ENCODE data around the gene SPAAR.
"Not testable (repeated sequence)": the region's sequence is repeated elsewhere in the genome, so short reads cannot be mapped to it uniquely, and the experiment has no call there.

The SPAAR gene

GRCh38 chr9:35905051-35905781 is 4.1 kb upstream of the SPAAR start:
- no peak for DNase-seq

- DNase-seq, result no peak
These were observed 3.2 kb upstream of the SPAAR start, which contains the start of gene HRCT1 for GRCh38 chr9:35905912-35906679. TSS of gene HRCT1 (plus strand) at chr9:35906202. CDS start at chr9:35906288, 86 bp downstream.

GRCh38 chr9:35906923-35907699 is 2.2 kb upstream of the SPAAR start:
- DNase-seq, result no peak

- no peak for DNase-seq
These were observed 1.4 kb upstream of the SPAAR start for GRCh38 chr9:35907711-35908503.

- DNase-seq, result no peak
These were observed 675 bp upstream of the SPAAR start for GRCh38 chr9:35908504-35909125.

- DNase-seq, result no peak
These were observed 660 bp downstream of the SPAAR start for GRCh38 chr9:35909687-35910612.

GRCh38 chr9:35910613-35911359 is 1.5 kb downstream of the SPAAR start:
- no peak for DNase-seq

- DNase-seq, result no peak
These were observed 2.4 kb downstream of the SPAAR start for GRCh38 chr9:35911690-35912089.

GRCh38 chr9:35912791-35913400 is 3.6 kb downstream of the SPAAR start:
- DNase-seq, result no peak

GRCh38 chr9:35913429-35913828 is 4.1 kb downstream of the SPAAR start:
- not testable (repeated sequence) for DNase-seq

GRCh38 chr9:35914301-35914807 is 5.1 kb downstream of the SPAAR start:
- no peak for DNase-seq

GRCh38 chr9:35915681-35916294 is 6.5 kb downstream of the SPAAR start:
- no peak for DNase-seq

GRCh38 chr9:35917261-35917660 is 8.0 kb downstream of the SPAAR start:
- no peak for DNase-seq

- DNase-seq, result no peak
These were observed 9.5 kb downstream of the SPAAR start for GRCh38 chr9:35918780-35919179.

GRCh38 chr9:35919212-35920008 is 10.1 kb downstream of the SPAAR start:
- DNase-seq, result no peak

- DNase-seq, result no peak
These were observed 10.8 kb downstream of the SPAAR start for GRCh38 chr9:35920051-35920620.

- no peak for DNase-seq
These were observed 14.3 kb downstream of the SPAAR start for GRCh38 chr9:35923598-35923926.

All from activated CD4-positive, CD25-positive, alpha-beta regulatory T cell (primary cell).